ENCODE measurements around the gene ACVR1B.

Gene ACVR1B

GRCh38 chr12:52045794-52046199 lies 94.3 kb downstream of the ACVR1B start:
- Histone ChIP-seq H3K27me3 (ENCODE audit: insufficient read depth, low read length, poor library complexity) (peaks cover 28% of the 10 kb centered on the region), H3K9ac (ENCODE audit: low read depth, low read length) (no peak overlapping the region), H3K4me3 (ENCODE audit: low read depth in 1 of 2, low read length in 2 of 2) (no peak overlapping the region), H3K4me1 (ENCODE audit: insufficient read depth, low read length) (peaks cover 17% of the 10 kb centered on the region), H2AFZ (ENCODE audit: low read depth, low read length) (no peak overlapping the region), H4K20me1 (ENCODE audit: insufficient read depth, low read length) (peaks cover 13% of the 10 kb centered on the region), H3K4me2 (ENCODE audit: insufficient read depth, low read length) (no peak overlapping the region), H3K79me2 (ENCODE audit: insufficient read depth, low read length) (no peaks in the 10 kb centered on the region), H3K27ac (ENCODE audit: low read length) (no peak overlapping the region), H3K9me3 (ENCODE audit: insufficient read depth, low read length, severe bottlenecking) (no peaks in the 10 kb centered on the region), H3K36me3 (ENCODE audit: insufficient read depth, low read length) (no peaks in the 10 kb centered on the region)
- ATAC-seq (ENCODE audit: insufficient read depth, low read depth) (no peak), DNase-seq (no peak)
- TF ChIP-seq, protein P1, sequence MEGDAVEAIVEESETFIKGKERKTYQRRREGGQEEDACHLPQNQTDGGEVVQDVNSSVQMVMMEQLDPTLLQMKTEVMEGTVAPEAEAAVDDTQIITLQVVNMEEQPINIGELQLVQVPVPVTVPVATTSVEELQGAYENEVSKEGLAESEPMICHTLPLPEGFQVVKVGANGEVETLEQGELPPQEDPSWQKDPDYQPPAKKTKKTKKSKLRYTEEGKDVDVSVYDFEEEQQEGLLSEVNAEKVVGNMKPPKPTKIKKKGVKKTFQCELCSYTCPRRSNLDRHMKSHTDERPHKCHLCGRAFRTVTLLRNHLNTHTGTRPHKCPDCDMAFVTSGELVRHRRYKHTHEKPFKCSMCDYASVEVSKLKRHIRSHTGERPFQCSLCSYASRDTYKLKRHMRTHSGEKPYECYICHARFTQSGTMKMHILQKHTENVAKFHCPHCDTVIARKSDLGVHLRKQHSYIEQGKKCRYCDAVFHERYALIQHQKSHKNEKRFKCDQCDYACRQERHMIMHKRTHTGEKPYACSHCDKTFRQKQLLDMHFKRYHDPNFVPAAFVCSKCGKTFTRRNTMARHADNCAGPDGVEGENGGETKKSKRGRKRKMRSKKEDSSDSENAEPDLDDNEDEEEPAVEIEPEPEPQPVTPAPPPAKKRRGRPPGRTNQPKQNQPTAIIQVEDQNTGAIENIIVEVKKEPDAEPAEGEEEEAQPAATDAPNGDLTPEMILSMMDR (IDR thresholded peaks at IDR 0.05; ENCODE audit: borderline replicate concordance, extremely low read depth, low read length, poor library complexity, severe bottlenecking): no peak
- TF ChIP-seq EZH2 (IDR thresholded peaks at IDR 0.05; ENCODE audit: borderline replicate concordance, low read depth, low read length, severe bottlenecking): no peak

Measured in DND-41 (cell line).